HG03108 (cell line): ENCODE measurements around the gene ZNF75A.

ENCODE experiments used
- ATAC-seq: cut with Tn5 transposase; IDR thresholded peaks from one replicate; pipeline ENCODE4 v1.9.1; 2021; ENCODE audit warnings: moderate library complexity; ENCODE audit not compliant: unreplicated experiment

ZNF75A gene

GRCh38 chr16:3285131-3285530 lies 20.2 kb upstream of the ZNF75A start:
- ATAC-seq = no peak

DNA sequence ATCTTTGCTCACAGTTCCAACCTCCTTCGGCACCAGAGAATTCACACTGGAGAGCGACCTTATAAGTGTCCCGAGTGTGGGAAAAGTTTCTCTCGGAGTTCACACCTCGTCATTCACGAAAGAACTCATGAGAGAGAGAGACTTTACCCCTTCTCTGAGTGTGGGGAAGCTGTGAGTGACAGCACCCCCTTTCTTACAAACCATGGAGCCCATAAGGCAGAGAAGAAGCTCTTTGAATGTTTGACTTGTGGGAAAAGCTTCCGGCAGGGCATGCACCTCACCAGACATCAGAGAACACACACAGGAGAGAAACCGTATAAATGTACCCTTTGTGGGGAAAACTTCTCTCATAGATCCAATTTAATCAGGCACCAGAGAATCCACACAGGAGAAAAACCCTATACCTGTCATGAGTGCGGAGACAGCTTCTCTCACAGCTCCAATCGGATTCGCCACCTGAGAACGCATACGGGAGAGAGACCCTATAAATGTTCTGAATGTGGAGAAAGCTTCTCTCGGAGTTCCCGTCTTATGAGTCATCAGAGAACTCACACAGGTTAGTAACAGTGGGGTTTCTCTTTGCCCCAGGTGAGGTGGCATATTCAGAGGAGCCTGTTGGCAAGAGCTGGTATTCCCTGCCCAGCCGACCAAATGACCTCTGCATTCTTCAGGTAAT lies 15.2 kb upstream of the ZNF75A start:
- no peak for ATAC-seq

DNA sequence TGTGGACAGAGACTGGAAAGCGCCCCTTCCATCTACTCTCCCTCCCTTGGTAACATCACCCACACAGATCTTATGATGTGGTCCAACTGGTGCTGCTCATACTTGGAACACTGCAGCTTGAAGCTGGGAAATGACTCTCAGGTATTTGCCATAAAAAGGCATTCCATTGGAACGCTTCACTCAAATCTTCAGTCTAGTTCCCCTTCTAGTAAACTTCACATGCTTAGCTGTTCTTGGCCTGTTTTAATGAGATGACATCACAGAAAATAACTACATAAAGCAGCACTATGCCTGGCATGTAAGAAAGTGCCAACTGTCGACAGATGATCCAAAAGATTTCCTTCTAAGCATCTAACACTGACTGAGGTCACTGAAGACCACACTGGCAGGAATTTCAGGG lies 12.7 kb upstream of the ZNF75A start:
- ATAC-seq = no peak

DNA sequence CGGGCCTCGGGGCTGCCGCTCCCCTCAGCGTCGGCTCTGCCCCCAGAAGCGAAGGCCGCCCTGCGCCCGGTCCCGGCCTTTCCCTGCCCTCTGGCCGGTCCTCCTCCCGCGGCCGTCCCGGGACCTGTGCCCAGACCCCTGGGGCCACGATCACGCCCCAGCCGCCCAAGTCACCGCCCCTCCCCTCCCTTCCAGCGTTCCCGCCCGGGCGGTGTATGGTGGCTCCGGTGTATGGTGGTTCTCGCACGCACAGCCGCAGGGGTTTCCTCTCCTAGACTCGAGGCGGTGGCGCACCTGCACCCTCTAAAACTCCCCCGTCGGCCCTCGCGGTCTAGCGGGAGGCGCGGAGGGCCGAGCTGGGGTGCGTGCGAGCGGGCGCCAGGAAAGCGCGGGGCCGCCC lies 10.1 kb upstream of the ZNF75A start:
- ATAC-seq = no peak

DNA sequence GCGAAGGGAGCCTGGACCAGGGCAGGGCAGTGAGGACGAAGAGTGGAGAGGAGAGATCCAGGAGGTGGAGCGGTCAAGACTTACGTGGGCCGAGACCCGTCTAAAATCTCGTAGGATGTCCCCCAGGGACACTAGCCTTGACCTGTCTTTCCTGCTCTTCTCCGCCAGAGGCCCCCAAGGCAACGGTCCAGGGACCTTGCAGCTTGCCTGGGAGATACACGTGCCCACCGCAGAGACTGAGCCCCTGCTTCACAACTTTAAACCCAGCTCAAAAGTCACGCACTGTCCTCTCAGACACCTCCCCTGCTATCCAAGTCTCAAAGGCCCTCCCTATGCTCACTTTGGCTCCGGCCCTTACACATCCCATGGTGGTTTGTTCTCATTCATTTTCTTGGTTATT lies 9.5 kb upstream of the ZNF75A start:
- no peak for ATAC-seq

DNA sequence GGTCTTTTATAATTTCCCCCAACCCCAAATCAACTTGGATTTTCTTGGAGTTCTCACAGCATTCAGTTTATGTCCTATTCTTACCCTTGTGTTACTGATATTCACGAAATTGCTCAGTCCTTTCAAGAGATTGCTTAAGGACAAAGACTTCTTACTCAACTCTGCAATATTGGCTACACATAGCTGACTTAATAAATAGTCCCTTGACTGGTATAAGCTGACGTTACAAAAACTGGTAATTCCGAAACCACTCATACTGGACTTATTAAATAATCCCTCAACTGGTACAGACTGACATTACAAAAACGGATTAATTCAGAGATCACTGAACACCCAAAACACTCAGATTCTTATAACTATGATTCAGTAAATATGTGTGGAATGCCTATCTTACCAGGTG lies 927 bp upstream of the ZNF75A start:
- ATAC-seq = no peak

DNA sequence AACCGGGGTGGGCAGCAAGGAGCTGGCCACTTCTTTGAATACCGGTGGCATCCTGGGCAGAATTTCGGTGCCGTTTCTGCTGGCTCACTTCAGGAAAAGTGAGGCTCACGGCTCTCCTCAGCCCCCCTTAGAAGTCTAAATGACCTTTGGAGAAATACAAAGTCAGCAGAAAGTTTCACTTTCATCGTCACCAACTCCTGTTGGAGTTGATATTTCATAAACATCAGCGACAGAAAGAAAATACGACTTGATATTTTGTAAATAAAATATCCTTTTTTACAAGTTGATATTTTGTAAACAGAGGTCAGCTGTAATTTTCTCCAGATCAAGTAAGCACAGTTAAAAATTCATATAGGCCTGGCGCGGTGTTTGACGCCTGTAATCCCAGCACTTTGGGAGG lies 781 bp downstream of the ZNF75A start:
- ATAC-seq = no peak

- no peak for ATAC-seq
These were observed 6.2 kb downstream of the ZNF75A start for GRCh38 chr16:3311496-3311895.

DNA sequence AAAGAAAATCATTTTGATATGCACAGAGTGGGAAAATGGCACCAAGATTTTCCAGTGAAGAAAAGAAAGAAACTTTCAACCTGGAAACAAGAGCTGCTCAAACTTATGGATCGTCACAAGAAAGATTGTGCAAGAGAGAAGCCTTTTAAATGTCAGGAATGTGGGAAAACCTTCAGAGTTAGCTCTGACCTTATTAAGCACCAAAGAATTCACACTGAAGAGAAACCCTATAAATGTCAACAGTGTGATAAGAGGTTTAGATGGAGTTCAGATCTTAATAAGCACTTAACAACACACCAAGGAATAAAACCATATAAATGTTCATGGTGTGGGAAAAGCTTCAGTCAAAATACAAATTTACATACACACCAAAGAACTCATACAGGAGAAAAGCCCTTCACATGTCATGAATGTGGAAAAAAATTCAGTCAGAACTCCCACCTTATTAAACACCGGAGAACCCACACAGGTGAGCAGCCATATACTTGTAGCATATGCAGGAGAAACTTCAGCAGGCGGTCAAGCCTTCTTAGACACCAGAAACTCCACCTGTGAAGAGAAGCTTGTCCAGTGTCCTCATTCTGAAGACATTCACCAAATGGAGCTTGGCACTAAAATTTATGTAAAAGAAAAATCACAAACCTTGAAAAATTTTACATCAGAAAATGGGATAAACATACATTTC lies 12.2 kb downstream of the ZNF75A start:
- no peak for ATAC-seq

- ATAC-seq = no peak
These were observed 16.5 kb downstream of the ZNF75A start for GRCh38 chr16:3321816-3322215.

DNA sequence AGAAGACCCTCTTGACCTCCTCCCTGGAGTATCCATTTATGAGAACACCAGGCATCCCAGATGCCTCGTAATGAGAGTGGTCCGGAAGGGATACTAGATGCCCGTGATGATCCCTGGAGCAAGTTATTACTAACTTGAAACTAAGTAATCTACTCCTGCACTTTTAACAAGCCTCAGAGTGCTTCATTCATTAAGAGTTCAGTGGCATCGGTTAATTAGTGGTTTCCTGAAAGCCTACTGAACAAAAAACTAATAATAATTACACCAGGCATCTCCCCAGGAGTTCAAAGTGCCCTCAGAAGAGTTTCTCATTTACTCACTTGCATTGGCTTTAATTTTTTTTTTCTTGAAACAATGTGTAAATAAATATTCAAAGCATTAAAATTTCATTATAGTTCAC lies 22.2 kb downstream of the ZNF75A start:
- no peak for ATAC-seq

DNA sequence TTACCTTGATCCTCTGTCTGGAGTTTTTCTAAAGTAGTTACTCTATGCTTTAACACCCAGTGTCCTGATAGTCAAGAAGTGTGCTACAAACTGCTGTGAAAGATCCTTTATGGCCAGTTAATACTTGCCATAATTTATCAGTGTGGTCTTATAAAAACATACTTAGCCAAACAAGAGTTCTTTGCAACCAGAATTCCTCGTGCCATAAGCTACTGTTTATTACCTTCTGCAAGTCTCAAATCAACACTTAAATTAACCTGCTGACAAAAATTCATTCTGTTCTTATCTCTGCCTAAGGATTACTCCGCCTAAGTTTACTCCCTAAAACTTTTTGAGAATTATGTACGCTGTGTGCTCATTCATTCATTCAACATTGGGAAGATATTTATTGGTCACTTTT lies 22.8 kb downstream of the ZNF75A start:
- no peak for ATAC-seq

DNA sequence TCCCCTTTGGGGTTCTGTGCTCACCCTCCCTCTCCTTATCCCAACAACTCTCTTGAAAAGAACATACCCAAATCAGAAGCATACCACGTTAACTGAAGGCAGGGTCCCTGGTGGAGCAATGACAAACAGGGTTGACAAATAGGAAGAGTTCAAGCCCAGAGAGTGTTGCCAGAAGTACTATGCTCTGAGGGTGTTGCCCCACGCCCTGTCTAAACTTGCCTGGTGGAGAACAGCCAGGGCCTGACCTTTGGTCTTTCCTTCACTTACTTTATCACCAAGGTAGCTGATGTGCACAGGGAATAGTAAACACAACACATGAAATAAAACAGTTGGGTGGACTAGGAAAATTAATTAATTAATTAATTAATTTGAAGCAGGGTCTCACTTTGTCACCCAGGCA lies 23.3 kb downstream of the ZNF75A start:
- no peak for ATAC-seq

DNA sequence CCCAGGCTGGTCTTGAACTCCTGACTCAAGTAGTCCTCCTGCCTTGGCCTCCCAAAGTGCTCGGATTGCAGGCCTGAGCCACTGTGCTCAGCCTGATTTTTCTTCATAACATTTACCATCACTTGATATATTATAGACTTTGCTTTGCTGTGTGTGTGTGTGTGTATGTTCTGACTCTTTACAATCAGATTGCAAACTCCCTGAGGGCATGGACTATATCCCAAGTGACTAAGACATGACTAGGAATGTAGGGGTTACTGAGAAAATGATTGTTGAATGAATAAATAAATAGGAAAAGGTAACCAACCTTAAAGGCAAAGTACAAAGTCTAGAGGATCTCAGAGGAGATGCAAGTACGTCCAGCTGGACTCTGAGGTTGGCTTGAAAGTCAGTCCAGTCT lies 40.7 kb downstream of the ZNF75A start:
- ATAC-seq = no peak

GRCh38 chr16:3347586-3347985 lies 42.3 kb downstream of the ZNF75A start:
- ATAC-seq = no peak

DNA sequence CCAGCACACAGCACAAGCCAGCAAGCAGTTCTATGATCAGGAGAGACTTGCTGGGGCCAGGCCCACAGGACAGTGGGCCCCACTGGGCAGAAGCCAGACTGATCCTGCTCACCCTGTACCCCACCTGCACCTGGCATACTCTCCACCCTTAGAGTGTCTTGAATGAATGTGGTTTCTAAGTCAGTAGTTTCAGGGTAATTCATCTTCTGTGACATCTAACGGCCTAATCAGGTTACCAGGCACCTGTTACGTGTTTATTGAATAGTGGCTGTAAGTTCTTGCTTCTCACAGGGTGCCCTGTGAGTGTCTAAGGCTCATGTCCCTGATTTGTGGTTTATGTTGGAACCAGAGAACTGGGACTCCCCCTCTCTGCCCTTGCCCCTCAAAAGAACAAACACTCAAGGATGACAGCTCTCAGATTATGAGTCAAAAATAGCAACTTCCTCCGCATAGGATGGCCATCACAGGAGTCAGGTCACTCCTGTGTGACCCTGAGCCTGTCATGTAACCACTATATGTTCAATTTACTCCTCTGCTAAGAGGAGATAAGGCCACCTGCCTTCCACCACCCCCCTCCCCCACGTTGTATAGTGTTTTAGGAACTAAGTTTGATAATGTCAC lies 43.4 kb downstream of the ZNF75A start:
- no peak for ATAC-seq

DNA sequence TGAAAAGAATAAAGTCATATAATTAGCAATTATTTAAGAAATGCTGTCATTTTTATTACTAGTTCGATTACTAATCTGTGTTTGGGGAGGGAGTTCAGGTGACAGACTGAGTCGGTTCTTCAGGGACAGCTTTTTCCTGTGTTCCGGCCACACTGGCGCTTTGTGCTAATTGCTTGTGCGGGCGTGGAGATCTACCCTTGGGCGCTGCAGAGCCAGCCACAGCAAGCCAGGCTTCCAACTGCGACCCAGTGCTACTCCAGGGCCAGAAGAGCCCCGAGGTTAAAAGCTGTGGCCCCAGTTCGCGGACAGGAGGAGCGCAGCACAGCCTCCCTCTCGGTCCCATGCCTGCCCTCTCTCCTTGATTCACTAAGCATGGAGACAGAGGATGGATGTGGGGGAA lies 43.9 kb downstream of the ZNF75A start:
- ATAC-seq = no peak

DNA sequence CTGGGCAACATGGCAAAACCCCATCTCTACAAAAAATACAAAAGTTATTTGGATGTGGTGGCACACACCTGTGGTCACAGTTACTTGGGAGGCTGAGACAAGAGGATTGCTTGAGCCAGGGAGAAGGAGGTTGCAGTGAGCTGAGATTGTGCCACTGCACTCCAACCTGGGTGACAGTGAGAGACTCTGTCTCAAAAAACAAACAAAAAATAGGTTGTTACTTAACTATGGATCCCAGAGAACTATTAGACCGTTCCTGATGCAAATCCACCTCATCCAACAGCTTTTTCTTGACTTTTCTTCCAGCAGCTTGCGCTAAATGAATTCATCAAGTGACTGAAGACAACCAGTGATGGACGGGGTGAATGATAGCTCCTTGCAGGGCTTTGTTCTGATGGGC lies 50.3 kb downstream of the ZNF75A start, which contains the start of gene OR2C1:
OR2C1 (plus strand) TSS at position 301 of the 400 bp plus-strand sequence; CDS start at position 353, 52 bp downstream.
- no peak for ATAC-seq

- no peak for ATAC-seq
These were observed 50.8 kb downstream of the ZNF75A start for GRCh38 chr16:3356118-3356517.

DNA sequence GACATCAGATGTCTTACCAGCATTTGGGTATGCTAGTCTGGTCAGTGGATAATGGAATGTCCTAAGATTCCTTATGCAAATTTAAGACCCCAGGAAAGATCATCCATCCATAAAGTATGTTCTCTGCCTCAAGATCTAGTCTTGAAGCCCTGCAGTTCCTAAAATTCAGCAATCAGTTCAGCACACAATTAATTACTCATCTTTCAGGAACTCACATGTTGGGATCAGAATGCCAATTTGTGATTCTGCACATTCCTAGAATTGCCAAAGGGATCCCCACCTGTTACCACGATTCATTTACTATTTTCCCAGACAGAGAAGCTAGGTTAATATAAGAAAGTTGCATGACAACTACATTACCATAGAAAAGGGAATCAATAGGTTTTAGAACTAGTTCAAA lies 53.6 kb downstream of the ZNF75A start:
- ATAC-seq = no peak

DNA sequence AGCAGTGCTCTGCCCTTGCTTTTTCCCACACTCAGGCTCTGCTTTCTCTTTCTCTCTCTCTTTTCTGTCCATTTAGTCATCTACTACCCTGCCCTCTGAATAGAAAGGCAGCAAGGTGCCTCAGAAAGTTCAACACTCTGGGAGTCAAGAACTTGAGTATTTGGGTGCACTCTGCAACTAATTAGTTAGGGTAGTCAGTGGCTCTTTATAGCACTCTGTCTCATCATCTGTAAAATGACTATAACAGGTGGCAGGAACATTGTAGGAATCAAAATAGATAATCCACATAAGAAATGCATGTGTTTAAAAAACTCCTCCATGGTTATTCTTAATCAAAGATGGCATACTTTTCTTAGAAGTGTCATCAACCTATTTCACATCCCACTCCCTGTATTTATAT lies 57.6 kb downstream of the ZNF75A start:
- ATAC-seq = no peak

GRCh38 chr16:3363793-3364192 lies 58.5 kb downstream of the ZNF75A start:
- no peak for ATAC-seq
